IMR-90 (cell line): ENCODE data around the gene GAS7. TPM values are rescaled to one million over a fixed set of nuclear protein-coding genes. Genes with fewer than 3 reads are reported as not detected.

ENCODE experiments used
- ATAC-seq: fragments of 200-7000 bp; cut with Tn5 transposase; 2 replicates; pipeline ENCODE4 v1.9.1; 2020; ENCODE audit warnings: low read depth, mild to moderate bottlenecking, moderate library complexity
- BruUV-seq: library from RNA; stranded (reverse); fragments of 400-500 nt; replicated peaks from 2 replicates; lab custom pipeline; 2021; lab: Mats Ljungman, UMichigan
- CTCF ChIA-PET: fragments of 300-600 bp; formaldehyde crosslinking; extraction: SDS; loops from one replicate; lab custom pipeline; 2021; ENCODE audit warnings: antibody characterized with exemption; lab: Yijun Ruan, JAX
- POLR2A ChIA-PET: fragments of 300-600 bp; sonication (Branson Sonifier 250); formaldehyde crosslinking; loops from one replicate; lab custom pipeline; 2022; ENCODE audit warnings: antibody characterized with exemption; ENCODE audit not compliant: unreplicated experiment; lab: Charles Lee
- DNase-seq: peaks from one replicate; pipeline ENCODE4 v3.0.0; 2013
- H2AFZ ChIP-seq: replicated peaks from 2 replicates; pipeline ENCODE3; 2013; ENCODE audit warnings: low read length, mild to moderate bottlenecking; ENCODE audit not compliant: poor library complexity
- H2AK5ac ChIP-seq: 2 replicates; pipeline ENCODE4 v1.6.1; 2013; ENCODE audit warnings: low read depth, low read length, inconsistent platforms
- H2AK9ac ChIP-seq: replicated peaks from 2 replicates; pipeline ENCODE3; 2013; ENCODE audit warnings: mild to moderate bottlenecking, low read depth, low read length, moderate library complexity; ENCODE audit not compliant: poor library complexity
- H2BK120ac ChIP-seq: 2 replicates; pipeline ENCODE4 v1.6.1; 2013; ENCODE audit warnings: low read depth, low read length, inconsistent platforms
- H2BK15ac ChIP-seq: 3 replicates; pipeline ENCODE4 v1.6.1; 2013; ENCODE audit warnings: low read depth, low read length, inconsistent platforms
- H2BK20ac ChIP-seq: 2 replicates; pipeline ENCODE4 v1.6.1; 2013; ENCODE audit warnings: low read depth, mild to moderate bottlenecking, inconsistent platforms, low read length, moderate library complexity
- H2BK5ac ChIP-seq: 2 replicates; pipeline ENCODE4 v1.6.1; 2013; ENCODE audit warnings: mild to moderate bottlenecking, low read depth, low read length, inconsistent platforms; ENCODE audit not compliant: poor library complexity, severe bottlenecking
- H3K14ac ChIP-seq: replicated peaks from 2 replicates; pipeline ENCODE4 v1.6.1; 2013; ENCODE audit warnings: low read depth, low read length, inconsistent platforms
- H3K18ac ChIP-seq: 2 replicates; pipeline ENCODE4 v1.6.1; 2013; ENCODE audit warnings: low read depth, low read length, control low read depth
- H3K23ac ChIP-seq: 2 replicates; pipeline ENCODE4 v1.6.1; 2013; ENCODE audit warnings: low read depth, low read length, inconsistent platforms
- H3K27ac ChIP-seq: 2 replicates; pipeline ENCODE4 v1.5.1; 2013; ENCODE audit warnings: mild to moderate bottlenecking, control low read depth, low read length; ENCODE audit not compliant: insufficient read depth
- H3K27me3 ChIP-seq: 2 replicates; pipeline ENCODE4 v1.6.1; 2013; ENCODE audit warnings: low read length; ENCODE audit not compliant: control insufficient read depth, insufficient read depth
- H3K36me3 ChIP-seq: 2 replicates; pipeline ENCODE4 v1.6.1; 2013; ENCODE audit warnings: low read length, mixed read lengths; ENCODE audit not compliant: control insufficient read depth, insufficient read depth
- H3K4ac ChIP-seq: 2 replicates; pipeline ENCODE4 v1.6.1; 2013; ENCODE audit warnings: low read depth, low read length, inconsistent platforms
- H3K4me1 ChIP-seq: 2 replicates; pipeline ENCODE4 v1.6.1; 2013; ENCODE audit warnings: low read length, mixed read lengths; ENCODE audit not compliant: control insufficient read depth, insufficient read depth
- H3K4me2 ChIP-seq: 2 replicates; pipeline ENCODE4 v1.6.1; 2013; ENCODE audit warnings: low read depth, mild to moderate bottlenecking, control low read depth, low read length, moderate library complexity
- H3K4me3 ChIP-seq: 2 replicates; pipeline ENCODE4 v1.5.1; 2013; ENCODE audit warnings: low read depth, mild to moderate bottlenecking, control low read depth, low read length, moderate library complexity; ENCODE audit not compliant: insufficient read depth
- H3K56ac ChIP-seq: 2 replicates; pipeline ENCODE4 v1.6.1; 2013; ENCODE audit warnings: low read length, inconsistent platforms; ENCODE audit not compliant: insufficient read depth; ENCODE audit errors: extremely low read depth
- H3K79me1 ChIP-seq, 2 experiments: 2 replicates each; pipeline ENCODE4 v1.6.1; 2013; ENCODE audit warnings: low read length in 2 of 2, inconsistent platforms in 1 of 2, low read depth in 1 of 2
- H3K9ac ChIP-seq: 2 replicates; pipeline ENCODE4 v1.6.1; 2013; ENCODE audit warnings: low read depth, low read length, control low read depth
- H3K9me1 ChIP-seq: 2 replicates; pipeline ENCODE4 v1.6.1; 2013; ENCODE audit warnings: low read length, inconsistent platforms; ENCODE audit not compliant: insufficient read depth
- H3K9me3 ChIP-seq: 2 replicates; pipeline ENCODE4 v1.6.1; 2013; ENCODE audit warnings: low read length; ENCODE audit not compliant: control insufficient read depth, insufficient read depth
- H4K20me1 ChIP-seq: 2 replicates; pipeline ENCODE4 v1.6.1; 2013; ENCODE audit warnings: low read length, inconsistent platforms; ENCODE audit not compliant: insufficient read depth
- H4K5ac ChIP-seq: 2 replicates; pipeline ENCODE4 v1.6.1; 2013; ENCODE audit warnings: mild to moderate bottlenecking, low read depth, low read length, control low read depth
- H4K8ac ChIP-seq, 2 experiments: 2 replicates each; pipeline ENCODE4 v1.6.1; 2013; ENCODE audit warnings: low read depth in 2 of 2, low read length in 2 of 2, control low read depth in 1 of 2, inconsistent platforms in 1 of 2
- H4K91ac ChIP-seq: 2 replicates; pipeline ENCODE4 v1.6.1; 2013; ENCODE audit warnings: low read depth, low read length, inconsistent platforms; ENCODE audit not compliant: insufficient read depth
- BHLHE40 ChIP-seq: fragments of 150-350 bp; IDR thresholded peaks from 2 replicates; pipeline ENCODE4 v1.6.1; 2016; ENCODE audit warnings: mild to moderate bottlenecking, low read depth, low read length
- CHD1 ChIP-seq: IDR thresholded peaks from 2 replicates; pipeline ENCODE4 v1.6.1; 2012; ENCODE audit warnings: low read depth, low read length, improper control_type of control experiment
- FOS ChIP-seq: fragments of 150-350 bp; IDR thresholded peaks from 2 replicates; pipeline ENCODE4 v1.6.1; 2016; ENCODE audit warnings: low read depth, low read length
- MAFK ChIP-seq: IDR thresholded peaks from 2 replicates; pipeline ENCODE4 v1.6.1; 2012; ENCODE audit warnings: low read depth, low read length, improper control_type of control experiment
- MAZ ChIP-seq: IDR thresholded peaks from 2 replicates; pipeline ENCODE4 v1.6.1; 2012; ENCODE audit warnings: low read depth, mild to moderate bottlenecking, low read length, improper control_type of control experiment, moderate library complexity, borderline replicate concordance
- MXI1 ChIP-seq: IDR thresholded peaks from 2 replicates; pipeline ENCODE4 v1.6.1; 2012; ENCODE audit warnings: low read depth, mild to moderate bottlenecking, low read length, moderate library complexity, borderline replicate concordance
- POLR2A ChIP-seq: IDR thresholded peaks from 2 replicates; pipeline ENCODE4 v1.6.1; 2012; ENCODE audit warnings: mild to moderate bottlenecking, low read depth, low read length
- RAD21 ChIP-seq: IDR thresholded peaks from 2 replicates; pipeline ENCODE4 v1.6.1; 2012; ENCODE audit warnings: low read length, improper control_type of control experiment
- WGBS, 2 experiments: methylation state at CpG; one replicate each; pipeline versions ENCODE4 v1.1.5 to v1.1.7; 2013; ENCODE audit warnings: missing lambda C conversion rate in 2 of 2; ENCODE audit not compliant: insufficient read length in 1 of 2; ENCODE audit errors: extremely low coverage in 2 of 2; 5-methylcytosine and 5-hydroxymethylcytosine counted together
- dilution Hi-C: fragments of 300-500 bp; cut with HindIII; formaldehyde crosslinking; loops from one replicate; pipeline ENCODE4 v1.14.3; 2018; ENCODE audit warnings: low sequenced_read_pairs; ENCODE audit not compliant: unreplicated experiment
- in situ Hi-C: fragments of 300-500 bp; cut with MboI; formaldehyde crosslinking; loops from 3 replicates; pipeline ENCODE4 v1.14.3; 2019; ENCODE audit warnings: low sequenced_read_pairs, inconsistent platforms, mixed read lengths
- intact Hi-C: fragments of 100-400 bp; cut with micrococcal nuclease; formaldehyde crosslinking; loops from 2 replicates; pipeline ENCODE4 v1.10.0; 2022
- polyA plus RNA-seq, 3 experiments: library from polyadenylated mRNA; depleted of rRNA; stranded (reverse); fragments of >200 nt; gene quantifications; 2 replicates each; pipeline ENCODE4 v1.2.3, GENCODE V29; 2012; ENCODE audit warnings: low replicate concordance in 1 of 3
- total RNA-seq: library from RNA; depleted of rRNA; stranded (reverse); fragments of >200 nt; gene quantifications from 2 replicates; pipeline ENCODE4 v1.2.3, GENCODE V29; 2012

GAS7 gene
- total and polyA plus RNA-seq, 2 of the 4 experiments (the other 2 are of a cell fraction), result 4.6 to 5.0 TPM

DNA sequence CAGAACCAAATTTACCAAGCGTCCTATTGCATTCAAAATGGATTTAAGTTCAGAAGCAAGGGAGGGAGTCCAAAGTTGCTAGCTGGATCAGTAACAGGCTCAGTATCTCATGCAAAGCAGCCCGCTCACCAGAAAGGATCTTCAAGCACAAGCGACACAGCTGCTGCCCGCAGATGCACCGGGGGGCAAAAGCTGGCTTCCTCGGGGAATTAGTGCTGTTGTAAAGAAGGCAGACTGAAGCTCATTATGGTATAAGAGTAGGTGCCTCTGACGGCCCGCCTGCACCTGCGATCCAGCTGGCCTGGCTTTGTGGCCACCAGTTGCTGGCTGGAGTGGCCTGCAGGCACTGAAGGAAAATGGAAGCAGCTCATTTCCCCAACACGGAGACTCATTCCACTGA is 165.0 kb downstream of the GAS7 start:
- Histone ChIP-seq H2AK9ac (no peak overlapping the region), H3K9me3 (no peaks in the 10 kb centered on the region), H2BK15ac (no peak overlapping the region), H3K4me2 (no peak overlapping the region), H3K56ac (no peak overlapping the region), H2AFZ (no peak overlapping the region), H3K4ac (no peak overlapping the region), H3K4me3 (no peak overlapping the region), H3K9ac (no peak overlapping the region), H3K4me1 (peaks cover 2% of the 10 kb centered on the region), H4K91ac (no peak overlapping the region), H3K9me1 (no peaks in the 10 kb centered on the region), H4K8ac (no peak overlapping the region), H3K23ac (no peak overlapping the region), H2BK20ac (no peak overlapping the region), H3K36me3 (no peaks in the 10 kb centered on the region), H2AK5ac (no peak overlapping the region), H4K5ac (no peak overlapping the region), H2BK5ac (no peak overlapping the region), H3K14ac (no peak overlapping the region), H3K27ac (no peak overlapping the region), H3K27me3 (no peaks in the 10 kb centered on the region), H3K18ac (no peak overlapping the region), H4K20me1 (no peaks in the 10 kb centered on the region), H2BK120ac (no peak overlapping the region), H3K79me1 (no peaks in the 10 kb centered on the region)
- no peak for ATAC-seq
- BruUV-seq, result no TSS peak
- ChIA-PET CTCF (no interaction called here), POLR2A (no interaction called here)
- intact Hi-C loops (no loop called here), in situ Hi-C loops (no loop called here), dilution Hi-C loops (no loop called here)
- no peak for TF ChIP-seq MAZ
- TF ChIP-seq CHD1, result no peak
- no peak for TF ChIP-seq FOS
- no peak for TF ChIP-seq MAFK
- TF ChIP-seq BHLHE40, result no peak
- no peak for TF ChIP-seq MXI1
- TF ChIP-seq RAD21, result no peak
- TF ChIP-seq POLR2A, result no peak
- WGBS, 2 experiments, result 93% methylated on average over 3 of the region's 10 CpGs; no CpG with 5 or more reads in 1 of the 2 experiments
- DNase-seq, result no peak
